B cell (primary cell): ENCODE data around the gene FBN2.

Source experiments
- CTCF ChIP-seq: fragments of 200-600 bp; IDR thresholded peaks from one replicate; pipeline ENCODE4 v1.8.0; 2022; ENCODE audit warnings: antibody characterized with exemption, mild to moderate bottlenecking
- EZH2 ChIP-seq: IDR thresholded peaks from 2 replicates; pipeline ENCODE4 v1.6.1; 2012; ENCODE audit warnings: borderline replicate concordance, low read depth, mild to moderate bottlenecking, moderate library complexity, low read length; ENCODE audit not compliant: insufficient read depth, poor library complexity, severe bottlenecking

GRCh38 chr5:128574041-128574440 lies 36.0 kb upstream of the FBN2 start:
- TF ChIP-seq CTCF (no peak), EZH2 (no peak)
